ENCODE data around the gene DDX54.
"Not testable (repeated sequence)": the region's sequence is repeated elsewhere in the genome, so short reads cannot be mapped to it uniquely, and the experiment has no call there.

The DDX54 gene

DNA sequence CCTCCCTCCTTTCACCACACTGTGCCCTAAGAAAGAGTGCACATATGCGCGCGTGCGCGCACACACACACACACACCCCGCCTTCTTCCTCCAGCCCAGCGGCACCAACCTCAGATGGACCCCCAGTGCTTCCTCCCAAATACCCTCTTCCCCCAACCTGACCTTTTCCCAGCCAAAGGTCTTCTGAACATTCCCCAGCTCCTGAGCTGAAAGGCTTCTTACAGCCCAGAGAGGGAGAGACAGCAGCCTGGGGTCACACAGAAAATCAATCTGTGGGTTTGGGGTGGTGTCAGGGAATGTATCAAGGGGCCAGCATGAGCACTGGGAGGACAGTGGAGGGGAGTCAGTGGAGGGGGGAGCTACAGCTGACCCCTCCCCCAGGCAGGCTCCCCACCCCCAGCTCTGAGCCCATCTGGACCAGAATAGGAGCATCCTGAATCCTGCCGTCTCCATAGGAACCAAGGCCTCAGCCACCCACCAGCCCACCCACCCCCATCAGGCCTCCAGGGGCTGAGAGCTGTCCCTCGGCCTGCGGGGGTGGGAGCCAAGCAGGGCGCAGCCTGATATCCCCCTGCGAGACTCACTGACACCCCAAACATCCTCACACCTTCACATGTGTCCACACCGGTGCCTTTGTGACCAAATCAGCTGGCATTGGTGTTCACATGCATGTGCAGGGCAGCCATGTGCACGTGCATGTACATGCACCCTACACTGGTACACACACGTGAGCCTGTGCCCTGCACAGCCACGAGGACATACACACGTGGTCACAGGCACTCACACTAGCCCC lies 55.4 kb downstream of the DDX54 start:
- H3K4me3 ChIP-seq (ENCODE audit: low read length), result no peak overlapping the region
- no peak for TF ChIP-seq ZNF274 (IDR thresholded peaks at IDR 0.05; ENCODE audit: low read depth, low read length)

- TF ChIP-seq ZNF274 (IDR thresholded peaks at IDR 0.05; ENCODE audit: low read depth, low read length), result no peak
- no peak overlapping the region for H3K4me3 ChIP-seq (ENCODE audit: low read length)
Observed at GRCh38 chr12:113128802-113129663, 56.2 kb downstream of the DDX54 start.

DNA sequence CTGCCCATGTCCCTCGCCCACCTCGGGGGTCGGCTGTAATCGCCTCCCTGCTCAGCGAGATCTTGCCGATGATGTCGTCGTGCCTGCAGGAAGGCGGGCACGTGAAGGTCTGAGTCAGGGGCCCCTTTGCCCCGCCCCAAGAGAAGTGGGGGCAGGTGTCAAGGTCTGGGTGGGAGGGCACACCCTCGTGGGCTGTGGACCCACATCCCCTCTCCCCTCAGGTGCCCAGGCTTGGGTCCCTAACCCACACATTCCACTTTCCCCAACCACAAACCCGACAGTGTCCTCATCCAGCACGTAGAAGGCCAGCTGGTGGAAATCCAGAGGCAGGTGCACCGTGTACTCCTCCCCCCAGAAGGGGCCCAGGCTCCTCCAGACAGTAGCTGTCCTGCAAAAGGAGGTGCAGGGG lies 57.5 kb downstream of the DDX54 start:
- no peak for TF ChIP-seq ZNF274 (IDR thresholded peaks at IDR 0.05; ENCODE audit: low read depth, low read length)
- H3K4me3 ChIP-seq (ENCODE audit: low read length), result no peak overlapping the region

DNA sequence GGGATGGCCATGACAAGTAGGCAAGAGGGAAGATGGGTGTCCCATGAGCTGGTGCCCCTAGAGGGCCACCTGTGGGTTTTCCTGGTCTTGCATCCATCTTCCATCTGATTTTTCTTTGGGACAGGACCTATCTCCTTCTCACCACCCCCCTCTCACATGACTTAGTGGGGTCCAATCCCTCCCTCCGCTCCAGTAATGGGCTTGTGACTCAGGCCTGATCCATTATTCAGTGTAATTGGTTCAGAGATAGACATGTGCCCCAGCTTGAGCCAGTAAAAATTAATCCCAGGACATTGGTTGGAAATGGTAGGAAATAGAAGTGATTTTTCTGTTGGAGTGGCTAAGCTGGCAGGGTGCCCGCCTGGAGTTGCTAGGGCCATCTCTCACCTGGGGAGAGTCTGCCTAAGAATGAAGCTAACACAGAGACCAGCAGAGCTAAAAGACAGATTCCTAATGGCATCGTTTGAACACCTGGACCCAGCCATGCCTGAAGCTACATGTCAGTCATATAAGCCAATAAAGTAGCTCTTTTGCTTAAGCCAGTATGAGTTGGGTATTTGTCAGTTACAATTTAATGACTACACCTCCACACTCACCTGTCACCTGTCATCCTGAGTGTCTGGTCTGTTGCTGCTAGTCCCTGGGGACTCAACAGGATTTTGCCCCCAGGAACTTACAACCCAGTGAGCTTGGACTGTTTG lies 64.5 kb downstream of the DDX54 start:
- TF ChIP-seq ZNF274 (IDR thresholded peaks at IDR 0.05; ENCODE audit: low read depth, low read length), result no peak
- H3K4me3 ChIP-seq (ENCODE audit: low read length), result no peak overlapping the region

DNA sequence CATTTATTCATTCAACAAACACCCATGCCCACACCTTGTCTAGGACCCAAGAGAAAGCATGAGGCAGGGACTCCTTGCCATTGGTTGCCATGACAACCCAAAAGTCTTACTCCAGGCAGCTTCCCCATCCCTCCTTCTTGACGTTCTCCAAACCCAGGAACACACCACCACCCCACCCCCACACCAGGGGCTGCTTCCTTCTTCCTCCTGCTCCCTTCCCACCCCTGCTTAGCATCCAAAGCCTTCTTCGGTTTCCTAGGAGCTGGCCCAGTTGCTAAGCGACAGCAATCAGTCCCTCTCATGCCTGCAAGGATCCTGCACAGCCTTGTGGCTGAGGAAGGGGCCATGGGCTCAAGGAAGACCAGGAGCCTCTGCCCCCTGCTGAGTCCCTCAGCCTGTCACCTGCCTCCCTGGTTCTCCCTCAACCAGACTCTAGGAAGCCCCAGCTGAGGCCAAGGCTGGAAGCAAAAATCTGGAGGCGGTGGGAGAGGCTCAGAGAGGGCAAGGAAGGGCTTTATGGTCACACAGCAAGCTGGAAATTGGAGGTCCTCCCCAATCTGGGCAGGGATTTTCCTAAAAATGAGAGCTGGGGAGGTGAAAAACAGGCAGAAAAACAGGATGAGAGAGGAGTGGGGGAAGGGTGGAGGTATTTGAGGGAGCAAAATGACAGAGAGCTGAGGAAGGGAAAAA lies 65.2 kb downstream of the DDX54 start:
- no peak overlapping the region for H3K4me3 ChIP-seq (ENCODE audit: low read length)
- no peak for TF ChIP-seq ZNF274 (IDR thresholded peaks at IDR 0.05; ENCODE audit: low read depth, low read length)

DNA sequence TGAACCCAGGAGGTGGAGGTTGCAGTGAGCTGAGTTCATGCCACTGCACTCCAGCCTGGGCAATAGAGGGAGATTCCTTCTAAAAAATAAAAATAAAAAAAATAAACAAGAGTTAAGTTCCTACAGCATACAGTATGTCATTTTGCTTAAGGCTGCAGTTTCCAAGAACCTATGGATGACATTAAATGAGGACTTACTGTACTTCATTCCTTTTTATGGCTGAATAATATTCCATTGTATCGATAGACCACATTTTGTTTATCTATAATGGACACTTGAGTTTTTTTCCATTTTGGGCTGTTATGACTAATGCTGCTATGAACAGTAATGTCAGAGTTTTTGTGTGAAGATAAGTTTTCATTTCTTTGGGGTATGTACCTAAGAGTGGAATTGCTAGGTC lies 67.1 kb downstream of the DDX54 start:
- no peak for TF ChIP-seq ZNF274 (IDR thresholded peaks at IDR 0.05; ENCODE audit: low read depth, low read length)

DNA sequence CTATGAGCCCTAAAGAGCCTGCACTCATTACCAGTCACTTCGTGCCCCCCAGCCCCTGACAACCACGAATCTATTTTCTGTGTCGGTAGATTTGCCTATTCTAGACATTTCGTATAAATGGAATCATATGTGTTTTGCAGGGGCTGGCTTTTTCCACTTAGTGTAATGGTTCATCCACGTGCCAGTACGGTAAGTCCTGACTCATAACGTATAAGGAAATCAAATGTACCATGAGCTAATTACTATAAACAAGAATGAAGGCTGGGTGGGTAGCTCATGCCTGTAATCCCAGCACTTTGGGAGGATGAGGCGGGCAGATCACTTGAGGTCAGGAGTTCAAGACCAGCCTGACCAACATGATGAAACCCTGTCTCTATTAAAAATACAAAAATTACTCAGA lies 67.6 kb downstream of the DDX54 start:
- not testable (repeated sequence) for H3K4me3 ChIP-seq (ENCODE audit: low read length)

More for the DNA sequence above, 67.1 kb downstream of the DDX54 start:
- no peak overlapping the region for H3K4me3 ChIP-seq (ENCODE audit: low read length)

GRCh38 chr12:113116875-113117274 lies 68.4 kb downstream of the DDX54 start:
- no peak overlapping the region for H3K4me3 ChIP-seq (ENCODE audit: low read length)
- no peak for TF ChIP-seq ZNF274 (IDR thresholded peaks at IDR 0.05; ENCODE audit: low read depth, low read length)

- no peak for TF ChIP-seq ZNF274 (IDR thresholded peaks at IDR 0.05; ENCODE audit: low read depth, low read length)
- H3K4me3 ChIP-seq (ENCODE audit: low read length), result no peak overlapping the region
Observed at GRCh38 chr12:113115455-113116126, 69.7 kb downstream of the DDX54 start.

DNA sequence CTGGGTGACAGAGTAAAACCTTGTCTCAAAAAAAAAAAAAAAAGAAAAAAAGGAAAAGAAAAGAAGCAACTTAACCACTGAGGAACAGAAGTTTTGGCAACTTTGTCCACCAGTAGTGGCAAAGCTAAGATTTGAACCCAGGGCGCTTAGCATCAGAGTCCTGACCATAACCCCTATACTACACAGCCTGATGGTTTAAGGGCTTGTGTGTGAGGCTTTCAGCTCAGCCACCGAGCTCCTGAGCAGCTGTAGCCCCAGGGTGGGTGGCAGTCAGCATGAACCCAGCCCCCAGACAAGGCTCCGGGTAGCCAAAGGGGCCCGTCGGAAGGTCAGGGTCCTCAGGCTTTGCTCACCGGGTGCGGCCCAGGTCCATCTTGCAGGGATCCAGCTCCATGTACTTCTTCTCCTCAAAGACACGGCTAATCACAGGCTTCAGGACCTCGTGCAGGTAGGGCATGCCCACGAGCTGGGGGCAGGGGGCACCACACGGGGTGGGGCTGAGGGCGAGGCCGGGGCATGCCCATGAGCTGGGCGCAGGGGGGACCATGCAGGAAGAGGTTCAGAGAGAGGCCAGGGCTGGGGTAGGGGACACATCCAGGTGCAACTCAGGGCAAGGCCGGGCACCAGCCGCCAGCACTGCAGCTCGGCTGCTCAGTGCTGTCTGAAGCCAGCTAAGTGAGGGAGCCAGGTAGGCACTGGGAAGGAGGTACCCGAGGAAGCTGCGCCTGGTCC lies 70.7 kb downstream of the DDX54 start:
- no peak overlapping the region for H3K4me3 ChIP-seq (ENCODE audit: low read length)
- no peak for TF ChIP-seq ZNF274 (IDR thresholded peaks at IDR 0.05; ENCODE audit: low read depth, low read length)

DNA sequence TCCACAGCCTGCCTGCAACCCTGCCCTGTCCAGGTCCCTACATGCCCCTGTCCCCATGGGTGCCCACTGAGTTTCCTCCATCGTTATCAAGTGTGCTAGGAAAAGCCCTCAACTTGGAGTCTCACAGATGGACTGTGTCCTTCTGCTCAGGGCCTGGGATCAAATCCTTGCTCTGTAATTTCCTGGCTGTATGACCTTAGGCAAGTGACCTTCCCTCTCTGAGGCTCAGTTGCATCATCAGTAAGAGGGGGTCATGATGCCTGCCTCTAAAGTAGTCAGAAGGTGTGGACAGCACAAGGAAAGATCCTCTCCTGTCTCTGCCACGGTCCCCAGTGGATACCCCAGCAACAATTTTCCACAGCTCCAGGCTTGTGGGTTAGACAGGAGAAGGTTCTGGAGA lies 71.9 kb downstream of the DDX54 start:
- no peak overlapping the region for H3K4me3 ChIP-seq (ENCODE audit: low read length)

DNA sequence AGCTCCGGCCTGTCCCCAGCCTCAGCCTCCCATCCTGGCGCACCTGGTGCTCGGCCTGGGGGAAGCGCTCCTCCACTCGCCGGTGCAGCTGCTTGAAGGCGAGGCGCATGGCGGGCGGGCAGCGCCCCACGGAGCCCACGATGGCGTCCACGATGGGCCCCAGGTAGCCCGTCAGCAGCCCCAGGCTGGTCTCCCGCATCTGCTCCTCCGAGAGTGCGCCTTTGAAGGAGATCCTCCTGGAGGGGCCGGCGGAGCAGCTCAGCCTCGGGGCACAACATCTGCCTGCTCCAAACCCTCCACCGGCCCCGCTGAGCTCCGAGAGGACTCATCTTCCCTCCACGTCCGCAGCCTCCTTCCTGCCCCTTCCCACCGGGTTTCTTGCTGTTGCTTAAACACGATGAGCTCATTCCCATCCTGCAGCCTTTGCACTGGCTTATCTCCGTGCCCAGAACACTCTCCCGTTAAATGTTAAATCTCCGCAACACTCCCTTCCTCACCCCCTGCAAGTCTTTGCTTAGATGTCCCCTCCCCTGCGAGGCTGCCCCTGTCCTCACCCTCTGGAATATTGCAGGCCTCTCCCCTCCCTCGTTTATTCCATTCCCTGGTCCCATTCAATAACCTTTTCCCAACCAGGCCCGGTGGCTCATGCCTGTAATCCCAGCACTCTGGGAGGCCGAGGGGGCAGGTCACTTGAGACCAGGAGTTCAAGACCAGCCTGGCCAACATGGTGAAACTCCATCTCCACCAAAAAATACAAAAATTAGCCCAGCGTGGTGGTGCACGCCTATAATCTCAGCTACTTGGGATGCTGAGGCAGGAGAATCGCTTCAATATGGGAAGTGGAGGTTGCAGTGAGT lies 73.0 kb downstream of the DDX54 start:
- H3K4me3 ChIP-seq (ENCODE audit: low read length), result no peak overlapping the region
- TF ChIP-seq ZNF274 (IDR thresholded peaks at IDR 0.05; ENCODE audit: low read depth, low read length), result no peak

More for the DNA sequence above, 71.9 kb downstream of the DDX54 start:
- no peak for TF ChIP-seq ZNF274 (IDR thresholded peaks at IDR 0.05; ENCODE audit: low read depth, low read length)
